Loucy (cell line): ENCODE measurements around the gene CCDC81.

Experiments
- H2AFZ ChIP-seq: fragments of 200-600 bp; sonication (generic); 2 replicates; pipeline ENCODE4 v1.6.0; 2016; ENCODE audit warnings: antibody characterized with exemption, mild to moderate bottlenecking, low read length, moderate library complexity
- H3F3A ChIP-seq: fragments of 200-600 bp; 2 replicates; pipeline ENCODE4 v1.6.0; 2016; ENCODE audit warnings: antibody characterized with exemption, low read depth, mild to moderate bottlenecking
- H3K27me3 ChIP-seq: fragments of 200-600 bp; sonication (generic); 2 replicates; pipeline ENCODE4 v1.6.1; 2014; ENCODE audit warnings: low read length, mild to moderate bottlenecking; ENCODE audit not compliant: insufficient read depth, poor library complexity, severe bottlenecking
- H3K36me3 ChIP-seq: fragments of 200-600 bp; sonication (generic); 2 replicates; pipeline ENCODE4 v1.6.1; 2016; ENCODE audit warnings: low read length; ENCODE audit not compliant: insufficient read depth
- H3K4me1 ChIP-seq: fragments of 200-600 bp; sonication (generic); 2 replicates; pipeline ENCODE4 v1.5.1; 2014; ENCODE audit warnings: low read length, mild to moderate bottlenecking; ENCODE audit not compliant: insufficient read depth, poor library complexity, severe bottlenecking
- H3K4me2 ChIP-seq: fragments of 200-600 bp; sonication (generic); 2 replicates; pipeline ENCODE4 v1.6.0; 2014; ENCODE audit warnings: antibody characterized with exemption, low read length, low read depth, mild to moderate bottlenecking; ENCODE audit not compliant: poor library complexity, severe bottlenecking
- H3K4me3 ChIP-seq: fragments of 200-600 bp; sonication (generic); 2 replicates; pipeline ENCODE4 v1.5.1; 2014; ENCODE audit warnings: low read length, mild to moderate bottlenecking, mixed read lengths; ENCODE audit not compliant: poor library complexity, severe bottlenecking
- H3K79me2 ChIP-seq: fragments of 200-600 bp; sonication (generic); 2 replicates; pipeline ENCODE4 v1.6.1; 2014; ENCODE audit warnings: low read length; ENCODE audit not compliant: insufficient read depth
- H3K9ac ChIP-seq: fragments of 200-600 bp; sonication (generic); 2 replicates; pipeline ENCODE4 v1.6.0; 2014; ENCODE audit warnings: mild to moderate bottlenecking, low read depth, low read length, moderate library complexity; ENCODE audit not compliant: poor library complexity, severe bottlenecking
- H3K9me2 ChIP-seq: fragments of 200-600 bp; sonication (generic); replicated peaks from 2 replicates; pipeline ENCODE4 v1.6.1; 2016; ENCODE audit warnings: low read depth, low read length, mixed read lengths
- H3K9me3 ChIP-seq: fragments of 200-600 bp; sonication (generic); 2 replicates; pipeline ENCODE4 v1.6.1; 2014; ENCODE audit warnings: mild to moderate bottlenecking, antibody characterized with exemption, low read length, low read depth; ENCODE audit not compliant: insufficient read depth
- H4K20me1 ChIP-seq: fragments of 200-600 bp; sonication (generic); 2 replicates; pipeline ENCODE4 v1.6.0; 2014; ENCODE audit warnings: antibody characterized with exemption, low read length, mild to moderate bottlenecking; ENCODE audit not compliant: insufficient read depth, poor library complexity, severe bottlenecking
- EZH2phosphoT487 ChIP-seq: fragments of 200-600 bp; IDR thresholded peaks from 2 replicates; pipeline ENCODE4 v1.6.1; 2018; ENCODE audit warnings: antibody characterized with exemption, mild to moderate bottlenecking, moderate library complexity, borderline replicate concordance
- TF ChIP-seq, protein P1 (sequence below): fragments of 200-600 bp; sonication (generic); conservative IDR thresholded peaks from 2 replicates; pipeline ENCODE4 v1.5.1; 2014; ENCODE audit warnings: mild to moderate bottlenecking, antibody characterized with exemption, low read length

The CCDC81 gene

GRCh38 chr11:86374069-86374468 is 618 bp upstream of the CCDC81 start:
- TF ChIP-seq EZH2phosphoT487, result no peak
- TF ChIP-seq, protein P1, sequence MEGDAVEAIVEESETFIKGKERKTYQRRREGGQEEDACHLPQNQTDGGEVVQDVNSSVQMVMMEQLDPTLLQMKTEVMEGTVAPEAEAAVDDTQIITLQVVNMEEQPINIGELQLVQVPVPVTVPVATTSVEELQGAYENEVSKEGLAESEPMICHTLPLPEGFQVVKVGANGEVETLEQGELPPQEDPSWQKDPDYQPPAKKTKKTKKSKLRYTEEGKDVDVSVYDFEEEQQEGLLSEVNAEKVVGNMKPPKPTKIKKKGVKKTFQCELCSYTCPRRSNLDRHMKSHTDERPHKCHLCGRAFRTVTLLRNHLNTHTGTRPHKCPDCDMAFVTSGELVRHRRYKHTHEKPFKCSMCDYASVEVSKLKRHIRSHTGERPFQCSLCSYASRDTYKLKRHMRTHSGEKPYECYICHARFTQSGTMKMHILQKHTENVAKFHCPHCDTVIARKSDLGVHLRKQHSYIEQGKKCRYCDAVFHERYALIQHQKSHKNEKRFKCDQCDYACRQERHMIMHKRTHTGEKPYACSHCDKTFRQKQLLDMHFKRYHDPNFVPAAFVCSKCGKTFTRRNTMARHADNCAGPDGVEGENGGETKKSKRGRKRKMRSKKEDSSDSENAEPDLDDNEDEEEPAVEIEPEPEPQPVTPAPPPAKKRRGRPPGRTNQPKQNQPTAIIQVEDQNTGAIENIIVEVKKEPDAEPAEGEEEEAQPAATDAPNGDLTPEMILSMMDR, result no peak
- H3F3A ChIP-seq, result no peaks in the 10 kb centered on the region
- no peaks in the 10 kb centered on the region for H3K27me3 ChIP-seq
- H3K9me2 ChIP-seq, result no peaks in the 10 kb centered on the region
- H3K79me2 ChIP-seq, result no peaks in the 10 kb centered on the region
- no peak overlapping the region for H2AFZ ChIP-seq
- H3K4me3 ChIP-seq, result no peak overlapping the region
- H3K36me3 ChIP-seq, result no peaks in the 10 kb centered on the region
- no peaks in the 10 kb centered on the region for H4K20me1 ChIP-seq
- H3K9ac ChIP-seq, result no peak overlapping the region
- no peaks in the 10 kb centered on the region for H3K9me3 ChIP-seq
- H3K4me2 ChIP-seq, result no peak overlapping the region
- H3K4me1 ChIP-seq, result peaks cover 4% of the 10 kb centered on the region

DNA sequence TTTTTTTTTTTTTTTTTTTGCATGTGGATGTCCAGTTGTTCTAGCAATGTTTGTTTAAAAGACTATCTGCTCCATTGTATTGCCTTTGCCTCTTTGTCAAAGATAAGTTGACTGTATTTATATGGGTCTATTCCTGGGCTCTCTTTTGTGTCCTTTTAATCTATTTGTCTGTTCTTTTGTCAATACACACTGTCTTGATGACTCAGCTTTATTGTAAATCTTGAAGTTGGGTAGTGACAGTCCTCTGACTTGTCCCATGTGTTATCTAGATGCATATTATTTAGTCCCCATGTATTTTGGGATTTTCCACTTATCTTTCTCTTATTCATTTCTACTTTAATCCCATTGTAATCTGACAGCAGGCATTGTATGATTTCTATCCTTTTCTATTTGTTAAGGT is 3.3 kb downstream of the CCDC81 start:
- TF ChIP-seq, protein P1, result no peak
- no peak for TF ChIP-seq EZH2phosphoT487
- no peaks in the 10 kb centered on the region for H3K36me3 ChIP-seq
- no peaks in the 10 kb centered on the region for H3K9me2 ChIP-seq
- H3K9me3 ChIP-seq, result no peaks in the 10 kb centered on the region
- H4K20me1 ChIP-seq, result no peaks in the 10 kb centered on the region
- no peaks in the 10 kb centered on the region for H3K27me3 ChIP-seq
- H3K4me1 ChIP-seq, result no peaks in the 10 kb centered on the region
- H3K9ac ChIP-seq, result no peak overlapping the region
- no peak overlapping the region for H3K4me3 ChIP-seq
- H3F3A ChIP-seq, result no peaks in the 10 kb centered on the region
- H3K4me2 ChIP-seq, result no peak overlapping the region
- no peak overlapping the region for H2AFZ ChIP-seq
- no peaks in the 10 kb centered on the region for H3K79me2 ChIP-seq

GRCh38 chr11:86380295-86381059 is 5.8 kb downstream of the CCDC81 start:
- H4K20me1 ChIP-seq, result no peaks in the 10 kb centered on the region
- no peaks in the 10 kb centered on the region for H3K4me1 ChIP-seq
- no peaks in the 10 kb centered on the region for H3K36me3 ChIP-seq
- no peak overlapping the region for H3K4me2 ChIP-seq
- H3F3A ChIP-seq, result no peaks in the 10 kb centered on the region
- no peak overlapping the region for H3K4me3 ChIP-seq
- H3K27me3 ChIP-seq, result no peaks in the 10 kb centered on the region
- no peak for TF ChIP-seq EZH2phosphoT487
- TF ChIP-seq, protein P1, result no peak
- H3K9ac ChIP-seq, result no peak overlapping the region
- H3K9me3 ChIP-seq, result no peaks in the 10 kb centered on the region
- H3K79me2 ChIP-seq, result no peaks in the 10 kb centered on the region
- H3K9me2 ChIP-seq, result no peaks in the 10 kb centered on the region
- no peak overlapping the region for H2AFZ ChIP-seq
